ENCODE results near the gene SPIN2B.
"Not testable (repeated sequence)": the region's sequence is repeated elsewhere in the genome, so short reads cannot be mapped to it uniquely, and the experiment has no call there.

GRCh38 chrX:57133284-57133683 is 11.9 kb upstream of the SPIN2B start:
- not testable (repeated sequence) for TF ChIP-seq CTCF, POLR2A (IDR thresholded peaks at IDR 0.05)
